CD14-positive monocyte (primary cell): ENCODE data around the gene TAC4. TPM values are rescaled to one million over a fixed set of nuclear protein-coding genes. Genes with fewer than 3 reads are reported as not detected.
A peak's percentile ranks its signal among the peaks of the same experiment; 100 is the strongest.

Source experiments
- DNase-seq, 3 donors: peaks; one replicate each; pipeline ENCODE4 v3.0.0-alpha.2; 2011 to 2022
- H2AFZ ChIP-seq: 2 replicates; pipeline ENCODE4 v1.6.0; 2012; ENCODE audit warnings: mild to moderate bottlenecking, low read depth, low read length, inconsistent platforms; ENCODE audit not compliant: insufficient read depth, poor library complexity, severe bottlenecking
- H3K27ac ChIP-seq, 2 donors: 1 replicate in 1 of 2; 2 replicates in 1 of 2; pipeline ENCODE4 v1.5.1; 2012 to 2013; ENCODE audit warnings: low read length in 2 of 2, control low read depth in 1 of 2, inconsistent platforms in 1 of 2, low read depth in 1 of 2, mild to moderate bottlenecking in 1 of 2
- H3K27me3 ChIP-seq, 2 donors: one replicate each; pipeline versions ENCODE4 v1.6.0 to v1.6.1; 2011 to 2013; ENCODE audit warnings: low read length in 2 of 2; ENCODE audit not compliant: control insufficient read depth in 2 of 2, insufficient read depth in 2 of 2
- H3K36me3 ChIP-seq, 2 donors: replicated peaks in 1 of 2; 1 replicate in 1 of 2; 2 replicates in 1 of 2; pipeline versions ENCODE4 v1.5.1 to v1.6.1; 2012 to 2013; ENCODE audit warnings: low read length in 2 of 2, control low read depth in 1 of 2, inconsistent platforms in 1 of 2, mild to moderate bottlenecking in 1 of 2; ENCODE audit not compliant: insufficient read depth in 2 of 2, control insufficient read depth in 1 of 2
- H3K4me1 ChIP-seq, 2 donors: 1 replicate in 1 of 2; 2 replicates in 1 of 2; pipeline versions ENCODE4 v1.5.1 to v1.6.1; 2012 to 2013; ENCODE audit warnings: low read length in 2 of 2, control low read depth in 1 of 2, inconsistent platforms in 1 of 2, mild to moderate bottlenecking in 1 of 2, moderate library complexity in 1 of 2; ENCODE audit not compliant: insufficient read depth in 2 of 2, control insufficient read depth in 1 of 2
- H3K4me2 ChIP-seq: replicated peaks from 2 replicates; pipeline ENCODE3; 2012; ENCODE audit warnings: low read length, moderate library complexity, mild to moderate bottlenecking; ENCODE audit not compliant: poor library complexity, severe bottlenecking; ENCODE audit errors: extremely low read depth
- H3K4me3 ChIP-seq, 3 experiments: fragments of 200-600 bp in 1 of 3; sonication (generic) in 1 of 3; replicated peaks in 1 of 3; 1 replicate in 2 of 3; 2 replicates in 1 of 3; pipeline ENCODE4 v1.5.1; 2011 to 2013; ENCODE audit warnings: low read length in 3 of 3, mild to moderate bottlenecking in 3 of 3, control low read depth in 2 of 3, low read depth in 2 of 3, inconsistent platforms in 1 of 3, moderate library complexity in 1 of 3
- H3K79me2 ChIP-seq: 2 replicates; pipeline ENCODE4 v1.6.0; 2012; ENCODE audit warnings: mild to moderate bottlenecking, control low read depth, inconsistent platforms, low read length, moderate library complexity; ENCODE audit not compliant: insufficient read depth
- H3K9ac ChIP-seq: 2 replicates; pipeline ENCODE4 v1.6.0; 2017; ENCODE audit warnings: low read length, mild to moderate bottlenecking; ENCODE audit not compliant: insufficient read depth, poor library complexity, severe bottlenecking
- H3K9me3 ChIP-seq, 2 donors: replicated peaks in 1 of 2; 1 replicate in 1 of 2; 2 replicates in 1 of 2; pipeline versions ENCODE4 v1.5.1 to v1.6.1; 2012 to 2013; ENCODE audit warnings: low read length in 2 of 2, control low read depth in 1 of 2; ENCODE audit not compliant: control insufficient read depth in 1 of 2, insufficient read depth in 1 of 2
- H4K20me1 ChIP-seq: 2 replicates; pipeline ENCODE4 v1.6.0; 2012; ENCODE audit warnings: mild to moderate bottlenecking, low read length, control low read depth, moderate library complexity; ENCODE audit not compliant: insufficient read depth
- H3K27ac Mint-ChIP-seq, 7 donors: one replicate each; pipeline ENCODE4 v1.8.0; 2020; ENCODE audit warnings: mild to moderate bottlenecking in 7 of 7, mixed read lengths in 7 of 7, moderate library complexity in 6 of 7, inconsistent platforms in 2 of 7
- H3K27me3 Mint-ChIP-seq, 3 donors: one replicate each; pipeline ENCODE4 v1.8.0; 2021 to 2022; ENCODE audit warnings: low read depth in 3 of 3, mild to moderate bottlenecking in 3 of 3, mixed read lengths in 3 of 3, moderate library complexity in 3 of 3, inconsistent platforms in 1 of 3
- H3K36me3 Mint-ChIP-seq, 2 donors: one replicate each; pipeline ENCODE4 v1.8.0; 2020; ENCODE audit warnings: mixed read lengths in 2 of 2, inconsistent platforms in 1 of 2, mild to moderate bottlenecking in 1 of 2
- H3K4me1 Mint-ChIP-seq: one replicate; pipeline ENCODE4 v1.8.0; 2020; ENCODE audit warnings: mild to moderate bottlenecking, mixed read lengths
- H3K4me3 Mint-ChIP-seq, 2 donors: one replicate each; pipeline ENCODE4 v1.8.0; 2020; ENCODE audit warnings: mild to moderate bottlenecking in 2 of 2, mixed read lengths in 2 of 2, moderate library complexity in 1 of 2
- H3K9me3 Mint-ChIP-seq, 7 donors: one replicate each; pipeline ENCODE4 v1.8.0; 2020 to 2022; ENCODE audit warnings: mixed read lengths in 7 of 7, mild to moderate bottlenecking in 6 of 7, moderate library complexity in 6 of 7, inconsistent platforms in 2 of 7
- WGBS: methylation state at CpG from one replicate; pipeline ENCODE4 v1.1.5; 2013; ENCODE audit warnings: missing lambda C conversion rate; ENCODE audit not compliant: insufficient coverage; 5-methylcytosine and 5-hydroxymethylcytosine counted together
- intact Hi-C, 2 donors: fragments of 100-400 bp; cut with micrococcal nuclease; formaldehyde crosslinking; loops; one replicate each; pipeline versions ENCODE4 v1.15.0 to v1.15.1; 2023
- polyA plus RNA-seq, 3 donors: library from polyadenylated mRNA; depleted of rRNA in 1 of 3; unstranded in 2 of 3; stranded (reverse) in 1 of 3; fragments of 300-500 nt in 2 of 3; fragments of >200 nt in 1 of 3; fragmentation: Illumina TruSeq in 2 of 3; gene quantifications; 1 replicate in 2 of 3; 2 replicates in 1 of 3; pipeline ENCODE4 v1.2.3, GENCODE V29; 2012 to 2021
- TF ChIP-seq, protein P1 (sequence below): fragments of 200-600 bp; IDR thresholded peaks from one replicate; pipeline ENCODE4 v1.8.0; 2022; ENCODE audit warnings: antibody characterized with exemption, mild to moderate bottlenecking

The TAC4 gene
- polyA plus RNA-seq, 3 donors: not detected

DNA sequence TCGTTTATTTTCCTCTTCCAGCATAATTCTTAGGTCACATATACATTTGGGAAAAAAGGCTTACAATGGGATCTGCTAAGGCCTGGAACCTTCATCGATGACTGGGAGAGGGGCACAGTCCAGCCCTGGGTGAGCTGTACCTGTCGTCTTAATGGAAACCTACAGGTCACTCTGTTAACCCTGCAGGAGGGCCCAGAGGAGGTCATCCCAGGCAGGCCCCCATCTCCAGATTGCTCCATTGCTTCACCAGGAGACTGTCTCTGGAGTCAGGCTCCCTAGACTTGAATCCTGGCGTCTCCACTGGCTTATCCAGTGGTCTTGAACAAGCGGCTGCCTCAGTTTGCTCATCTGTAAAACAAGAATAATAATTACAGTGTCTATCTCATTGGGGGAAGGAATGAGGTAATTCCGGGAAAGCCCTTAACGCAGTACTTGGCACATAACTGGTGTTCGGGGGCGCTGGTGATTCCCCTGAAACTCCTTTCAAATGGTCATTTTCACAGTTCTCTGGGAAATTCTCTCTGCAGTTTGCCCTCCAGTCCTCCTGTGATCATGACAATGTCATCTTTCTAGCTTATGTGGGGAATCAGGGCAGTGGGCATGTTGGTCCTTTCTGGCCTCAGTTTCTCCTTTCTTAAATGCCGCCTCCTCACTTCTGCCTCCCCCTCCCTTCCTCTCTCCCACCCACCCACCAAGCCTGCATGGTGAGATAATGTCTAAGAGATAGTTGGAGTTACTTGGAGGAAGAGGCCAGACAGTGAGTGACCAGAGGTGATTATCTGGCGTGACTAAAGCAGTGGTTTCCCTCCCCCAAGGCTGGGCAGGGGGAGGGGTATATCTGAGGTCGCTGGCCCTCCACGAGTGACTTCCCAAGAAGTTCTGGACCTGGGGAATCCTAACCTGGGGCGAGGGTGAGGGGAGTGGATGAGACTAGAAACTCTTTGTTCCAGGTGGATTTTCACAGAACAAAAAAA is 31.3 kb upstream of the TAC4 start:
- Histone ChIP-seq H3K9ac (no peak overlapping the region), H3K27me3 (peaks cover 21 to 46% of the 10 kb centered on the region in 2 donors), H3K9me3 (no peaks in the 10 kb centered on the region), H3K27ac (no peak overlapping the region), H2AFZ (no peak overlapping the region), H4K20me1 (no peaks in the 10 kb centered on the region), H3K79me2 (no peaks in the 10 kb centered on the region), H3K36me3 (no peaks in the 10 kb centered on the region), H3K4me2 (no peak overlapping the region), H3K4me3 (no peak overlapping the region), H3K4me1 (peaks cover 4 to 5% of the 10 kb centered on the region in 2 donors)
- 92% methylated on average over 4 of the region's 14 CpGs for WGBS
- no peak for DNase-seq
- Mint-ChIP-seq H3K27ac (no peak overlapping the region), H3K36me3 (peaks cover 0 to 2% of the 10 kb centered on the region in 2 donors), H3K4me1 (peaks cover 6% of the 10 kb centered on the region), H3K9me3 (peaks cover 0 to 4% (median 1%) of the 10 kb centered on the region in 7 donors), H3K27me3 (peaks cover 48 to 67% (median 64%) of the 10 kb centered on the region in 3 donors), H3K4me3 (peak overlapping the region in 1 of 2 donors; percentile 75)
- TF ChIP-seq, protein P1, sequence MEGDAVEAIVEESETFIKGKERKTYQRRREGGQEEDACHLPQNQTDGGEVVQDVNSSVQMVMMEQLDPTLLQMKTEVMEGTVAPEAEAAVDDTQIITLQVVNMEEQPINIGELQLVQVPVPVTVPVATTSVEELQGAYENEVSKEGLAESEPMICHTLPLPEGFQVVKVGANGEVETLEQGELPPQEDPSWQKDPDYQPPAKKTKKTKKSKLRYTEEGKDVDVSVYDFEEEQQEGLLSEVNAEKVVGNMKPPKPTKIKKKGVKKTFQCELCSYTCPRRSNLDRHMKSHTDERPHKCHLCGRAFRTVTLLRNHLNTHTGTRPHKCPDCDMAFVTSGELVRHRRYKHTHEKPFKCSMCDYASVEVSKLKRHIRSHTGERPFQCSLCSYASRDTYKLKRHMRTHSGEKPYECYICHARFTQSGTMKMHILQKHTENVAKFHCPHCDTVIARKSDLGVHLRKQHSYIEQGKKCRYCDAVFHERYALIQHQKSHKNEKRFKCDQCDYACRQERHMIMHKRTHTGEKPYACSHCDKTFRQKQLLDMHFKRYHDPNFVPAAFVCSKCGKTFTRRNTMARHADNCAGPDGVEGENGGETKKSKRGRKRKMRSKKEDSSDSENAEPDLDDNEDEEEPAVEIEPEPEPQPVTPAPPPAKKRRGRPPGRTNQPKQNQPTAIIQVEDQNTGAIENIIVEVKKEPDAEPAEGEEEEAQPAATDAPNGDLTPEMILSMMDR: no peak
- intact Hi-C loops: no loop called here

DNA sequence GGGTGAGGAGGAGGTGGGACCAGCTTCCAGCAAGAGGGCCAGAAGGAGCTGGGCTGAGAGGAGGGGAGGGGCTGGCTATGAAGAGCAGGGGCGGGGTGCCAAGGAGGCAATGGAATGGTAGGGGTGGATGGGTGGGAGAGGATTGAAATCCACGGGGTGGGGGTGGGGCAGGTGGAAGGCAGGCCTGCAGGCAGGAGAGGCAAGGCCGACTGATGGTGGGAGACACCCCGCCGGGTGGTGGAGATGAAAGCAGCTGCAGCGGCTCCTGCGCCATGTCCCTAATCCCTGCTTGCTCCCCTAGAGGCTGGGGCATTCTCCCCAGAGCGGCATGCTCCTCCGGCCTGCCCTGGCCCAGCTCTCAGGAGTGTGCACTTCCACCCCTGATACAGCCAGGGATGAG is 27.8 kb upstream of the TAC4 start:
- Mint-ChIP-seq H3K4me3 (peak overlapping the region in 1 of 2 donors; percentile 39), H3K36me3 (peaks cover 0 to 2% of the 10 kb centered on the region in 2 donors)

More for the DNA sequence above, 27.8 kb upstream of the TAC4 start:
- H3K27ac ChIP-seq: no peak overlapping the region
- peaks cover 4 to 5% of the 10 kb centered on the region in 2 donors for H3K4me1 ChIP-seq
- no peak for DNase-seq
- Mint-ChIP-seq H3K27me3 (peaks cover 40 to 42% (median 42%) of the 10 kb centered on the region in 3 donors), H3K27ac (peak overlapping the region in 1 of 7 donors; percentile 60), H3K9me3 (peaks cover 0 to 4% (median 0%) of the 10 kb centered on the region in 7 donors), H3K4me1 (peaks cover 5% of the 10 kb centered on the region)
- H3K4me3 ChIP-seq: no peak overlapping the region
- H3K4me2 ChIP-seq: no peak overlapping the region
- H3K9me3 ChIP-seq: no peaks in the 10 kb centered on the region
- H3K36me3 ChIP-seq: no peaks in the 10 kb centered on the region
- no peak overlapping the region for H3K9ac ChIP-seq
- TF ChIP-seq, protein P1: no peak
- 81% methylated on average over 6 of the region's 9 CpGs for WGBS
- H2AFZ ChIP-seq: no peak overlapping the region
- peaks cover 10 to 20% of the 10 kb centered on the region in 2 donors for H3K27me3 ChIP-seq
- intact Hi-C loops: no loop called here
- H4K20me1 ChIP-seq: no peaks in the 10 kb centered on the region
- no peaks in the 10 kb centered on the region for H3K79me2 ChIP-seq
